ENCODE measurements around the gene GNE.
"Not testable (repeated sequence)": the region's sequence is repeated elsewhere in the genome, so short reads cannot be mapped to it uniquely, and the experiment has no call there.

Gene GNE

DNA sequence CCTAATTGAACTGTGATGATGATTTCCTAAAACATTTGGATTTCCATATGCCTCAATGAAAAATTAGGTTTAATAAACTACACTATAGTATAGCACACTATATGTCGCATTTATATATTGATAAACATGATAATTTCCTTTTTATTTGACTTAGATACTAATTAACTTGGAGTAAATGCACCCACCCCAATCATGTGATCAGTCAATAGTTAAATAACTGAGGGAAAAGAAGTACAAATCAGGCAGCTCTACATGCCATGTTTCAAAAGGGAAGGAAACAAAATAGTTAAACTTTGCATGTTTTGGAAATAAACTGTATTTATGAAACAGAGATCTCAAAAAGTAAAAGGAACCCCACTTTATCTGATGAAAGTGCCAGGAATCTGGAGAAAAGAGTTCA lies 18.0 kb upstream of the GNE start:
- Histone ChIP-seq H3K4me3 (ENCODE audit: low read depth in 1 of 5, low read length in 5 of 5) (peak overlapping the region in 1 of 5 donors; percentile 38), H3K4me1 (ENCODE audit: control insufficient read depth in 5 of 5, insufficient read depth in 5 of 5, low read length in 5 of 5) (peaks cover 0 to 10% (median 7%) of the 10 kb centered on the region in 5 donors), H3K27me3 (ENCODE audit: control insufficient read depth in 5 of 5, insufficient read depth in 4 of 5, low read length in 5 of 5) (no peaks in the 10 kb centered on the region), H3K36me3 (ENCODE audit: control insufficient read depth in 5 of 5, insufficient read depth in 5 of 5, low read length in 5 of 5) (no peaks in the 10 kb centered on the region), H3K9ac (ENCODE audit: low read length in 5 of 5) (peak overlapping the region in 1 of 5 donors; percentile 38), H3K27ac (ENCODE audit: low read depth, low read length) (no peak overlapping the region), H3K9me3 (ENCODE audit: control insufficient read depth in 5 of 5, low read length in 5 of 5) (no peaks in the 10 kb centered on the region)

DNA sequence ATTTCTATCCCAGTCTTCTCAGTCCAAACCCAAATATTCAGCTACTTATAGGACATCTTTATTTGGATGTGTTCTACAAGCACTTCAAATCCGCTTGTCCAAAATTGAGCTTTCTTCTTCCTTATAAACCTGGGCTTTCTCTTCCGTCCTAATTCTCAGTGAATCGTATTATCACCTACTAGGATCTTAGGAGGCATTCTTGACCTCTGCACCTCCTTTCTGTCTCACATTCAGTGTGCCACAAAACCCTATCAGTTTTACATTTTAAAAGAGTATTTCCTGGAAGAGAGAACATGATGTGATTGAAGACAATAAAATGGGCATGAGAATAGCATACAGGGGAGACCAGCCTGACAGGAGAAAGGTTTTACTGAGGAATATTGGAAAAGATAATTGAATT lies 16.8 kb upstream of the GNE start:
- no peaks in the 10 kb centered on the region for H3K9me3 ChIP-seq (ENCODE audit: control insufficient read depth in 5 of 5, low read length in 5 of 5)
- H3K4me1 ChIP-seq (ENCODE audit: control insufficient read depth in 5 of 5, insufficient read depth in 5 of 5, low read length in 5 of 5) = peaks cover 0 to 10% (median 7%) of the 10 kb centered on the region in 5 donors
- no peak overlapping the region for H3K27ac ChIP-seq (ENCODE audit: low read depth, low read length)
- H3K27me3 ChIP-seq (ENCODE audit: control insufficient read depth in 5 of 5, insufficient read depth in 4 of 5, low read length in 5 of 5) = no peaks in the 10 kb centered on the region
- H3K9ac ChIP-seq (ENCODE audit: low read length in 5 of 5) = no peak overlapping the region
- no peak overlapping the region for H3K4me3 ChIP-seq (ENCODE audit: low read depth in 1 of 5, low read length in 5 of 5)
- H3K36me3 ChIP-seq (ENCODE audit: control insufficient read depth in 5 of 5, insufficient read depth in 5 of 5, low read length in 5 of 5) = no peaks in the 10 kb centered on the region

DNA sequence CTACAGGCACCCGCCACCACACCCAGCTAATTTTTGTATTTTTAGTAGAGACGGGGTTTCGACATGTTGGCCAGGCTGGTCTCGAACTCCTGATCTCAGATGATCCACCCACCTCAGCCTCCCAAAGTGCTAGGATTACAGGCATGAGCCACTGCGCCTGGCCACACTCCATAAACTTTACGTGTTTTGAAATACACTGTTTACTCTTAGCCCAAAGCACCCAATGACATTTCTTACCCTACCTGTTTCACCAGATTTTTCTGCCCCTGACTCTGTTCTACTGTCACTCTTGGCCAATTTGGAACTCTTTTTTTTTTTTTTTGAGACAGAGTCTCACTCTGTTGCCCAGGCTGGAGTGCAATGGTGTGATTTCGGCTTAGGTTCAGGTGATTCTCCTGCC lies 15.1 kb upstream of the GNE start:
- not testable (repeated sequence) for H3K4me1 ChIP-seq (ENCODE audit: control insufficient read depth in 5 of 5, insufficient read depth in 5 of 5, low read length in 5 of 5); H3K27ac ChIP-seq (ENCODE audit: low read depth, low read length); H3K9me3 ChIP-seq (ENCODE audit: control insufficient read depth in 5 of 5, low read length in 5 of 5); H3K27me3 ChIP-seq (ENCODE audit: control insufficient read depth in 5 of 5, insufficient read depth in 4 of 5, low read length in 5 of 5); H3K36me3 ChIP-seq (ENCODE audit: control insufficient read depth in 5 of 5, insufficient read depth in 5 of 5, low read length in 5 of 5); H3K4me3 ChIP-seq (ENCODE audit: low read depth in 1 of 5, low read length in 5 of 5); H3K9ac ChIP-seq (ENCODE audit: low read length in 5 of 5)

DNA sequence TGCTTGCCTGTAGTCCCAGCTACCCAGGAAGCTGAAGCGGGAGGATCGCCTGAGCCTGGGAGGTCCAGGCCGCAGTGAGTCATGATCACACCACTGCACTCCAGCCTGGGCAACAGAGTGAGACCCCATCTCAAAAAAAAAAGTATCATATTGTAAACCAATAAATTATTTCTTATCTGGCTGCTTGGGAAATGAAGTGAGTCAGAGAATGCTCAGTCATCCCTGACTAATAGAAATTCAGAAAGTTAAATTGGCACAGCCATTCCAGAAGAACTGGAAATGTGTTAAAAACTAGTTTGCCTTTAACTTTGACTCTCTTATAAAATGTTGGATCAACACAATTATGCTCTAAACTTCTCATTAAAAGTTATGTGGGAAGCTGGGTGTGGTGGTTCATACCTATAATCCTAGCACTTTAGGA lies 9.8 kb upstream of the GNE start:
- Histone ChIP-seq H3K36me3 (ENCODE audit: control insufficient read depth in 5 of 5, insufficient read depth in 5 of 5, low read length in 5 of 5) (no peaks in the 10 kb centered on the region), H3K4me3 (ENCODE audit: low read depth in 1 of 5, low read length in 5 of 5) (no peak overlapping the region), H3K9ac (ENCODE audit: low read length in 5 of 5) (no peak overlapping the region), H3K4me1 (ENCODE audit: control insufficient read depth in 5 of 5, insufficient read depth in 5 of 5, low read length in 5 of 5) (no peaks in the 10 kb centered on the region), H3K27me3 (ENCODE audit: control insufficient read depth in 5 of 5, insufficient read depth in 4 of 5, low read length in 5 of 5) (no peaks in the 10 kb centered on the region), H3K9me3 (ENCODE audit: control insufficient read depth in 5 of 5, low read length in 5 of 5) (no peaks in the 10 kb centered on the region), H3K27ac (ENCODE audit: low read depth, low read length) (no peak overlapping the region)

DNA sequence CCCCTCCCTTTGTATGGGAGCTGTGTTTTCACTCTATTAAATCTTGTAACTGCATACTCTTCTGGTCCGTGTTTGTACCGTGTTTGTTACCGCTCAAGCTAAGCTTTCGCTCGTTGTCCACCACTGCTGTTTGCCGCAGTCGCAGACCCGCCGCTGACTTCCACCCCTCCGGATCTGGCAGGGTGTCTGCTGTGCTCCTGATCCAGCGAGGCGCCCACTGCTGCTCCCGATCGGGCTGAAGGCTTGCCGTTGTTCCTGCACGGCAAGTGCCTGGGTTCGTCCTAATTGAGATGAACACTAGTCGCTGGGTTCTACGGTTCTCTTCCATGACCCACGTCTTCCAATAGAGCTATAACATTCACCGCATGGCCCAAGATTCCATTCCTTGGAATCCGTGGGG lies 6.6 kb upstream of the GNE start:
- Histone ChIP-seq H3K9ac (ENCODE audit: low read length in 5 of 5) (no peak overlapping the region), H3K4me1 (ENCODE audit: control insufficient read depth in 5 of 5, insufficient read depth in 5 of 5, low read length in 5 of 5) (no peaks in the 10 kb centered on the region), H3K27me3 (ENCODE audit: control insufficient read depth in 5 of 5, insufficient read depth in 4 of 5, low read length in 5 of 5) (no peaks in the 10 kb centered on the region), H3K36me3 (ENCODE audit: control insufficient read depth in 5 of 5, insufficient read depth in 5 of 5, low read length in 5 of 5) (no peaks in the 10 kb centered on the region), H3K27ac (ENCODE audit: low read depth, low read length) (no peak overlapping the region), H3K9me3 (ENCODE audit: control insufficient read depth in 5 of 5, low read length in 5 of 5) (no peaks in the 10 kb centered on the region), H3K4me3 (ENCODE audit: low read depth in 1 of 5, low read length in 5 of 5) (no peak overlapping the region)

DNA sequence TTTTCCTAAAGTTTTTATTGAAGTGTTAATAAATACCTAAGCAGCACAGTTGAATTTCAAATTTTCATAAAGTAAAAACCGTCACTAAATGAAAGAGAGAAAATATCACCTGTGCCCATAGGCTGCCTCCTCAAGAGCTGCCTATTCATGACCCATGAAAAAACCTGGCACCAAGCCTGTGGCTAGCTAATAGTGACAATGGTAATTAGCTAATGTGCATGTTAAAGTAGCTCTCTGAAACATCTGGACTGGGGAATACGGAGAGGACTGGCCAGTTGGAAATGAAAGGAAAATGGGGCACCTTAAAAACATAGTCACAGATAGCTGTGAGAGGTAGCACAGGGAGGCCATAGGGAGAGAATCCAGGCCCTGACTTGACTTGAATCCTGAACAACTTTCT lies 5.4 kb upstream of the GNE start:
- H3K9ac ChIP-seq (ENCODE audit: low read length in 5 of 5) = no peak overlapping the region
- H3K4me3 ChIP-seq (ENCODE audit: low read depth in 1 of 5, low read length in 5 of 5) = no peak overlapping the region
- H3K27me3 ChIP-seq (ENCODE audit: control insufficient read depth in 5 of 5, insufficient read depth in 4 of 5, low read length in 5 of 5) = no peaks in the 10 kb centered on the region
- H3K36me3 ChIP-seq (ENCODE audit: control insufficient read depth in 5 of 5, insufficient read depth in 5 of 5, low read length in 5 of 5) = no peaks in the 10 kb centered on the region
- no peak overlapping the region for H3K27ac ChIP-seq (ENCODE audit: low read depth, low read length)
- H3K9me3 ChIP-seq (ENCODE audit: control insufficient read depth in 5 of 5, low read length in 5 of 5) = no peaks in the 10 kb centered on the region
- peaks cover 4 to 6% (median 5%) of the 10 kb centered on the region in 5 donors for H3K4me1 ChIP-seq (ENCODE audit: control insufficient read depth in 5 of 5, insufficient read depth in 5 of 5, low read length in 5 of 5)

DNA sequence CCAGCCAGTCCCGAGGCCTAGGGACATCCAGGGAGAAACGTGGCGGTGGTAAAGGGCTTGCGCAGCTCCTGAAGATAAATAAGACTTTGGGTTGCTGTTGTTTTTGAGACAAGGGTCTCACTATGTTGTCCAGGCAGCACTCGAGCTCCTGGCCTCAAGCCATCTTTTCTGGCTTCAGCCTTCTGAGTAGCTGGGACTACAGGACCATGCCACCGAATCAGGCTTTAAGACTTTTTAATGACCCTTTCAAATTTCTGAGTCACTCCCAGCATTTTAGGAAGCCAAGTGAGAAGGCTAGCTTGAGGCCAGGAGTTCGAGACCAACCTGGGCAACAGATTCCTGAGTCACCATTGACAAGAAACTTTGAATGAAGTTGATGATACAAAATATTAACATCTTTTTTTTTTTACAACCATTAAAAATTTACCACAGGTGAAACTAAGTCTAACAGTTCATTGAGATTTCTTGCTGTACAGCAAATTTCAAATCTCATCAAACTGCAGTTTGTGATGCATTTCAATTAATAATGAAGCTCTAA lies 817 bp upstream of the GNE start:
- H3K27ac ChIP-seq (ENCODE audit: low read depth, low read length) = peak overlapping the region; percentile 92
- H3K9me3 ChIP-seq (ENCODE audit: control insufficient read depth in 5 of 5, low read length in 5 of 5) = no peaks in the 10 kb centered on the region
- no peaks in the 10 kb centered on the region for H3K27me3 ChIP-seq (ENCODE audit: control insufficient read depth in 5 of 5, insufficient read depth in 4 of 5, low read length in 5 of 5)
- H3K36me3 ChIP-seq (ENCODE audit: control insufficient read depth in 5 of 5, insufficient read depth in 5 of 5, low read length in 5 of 5) = no peaks in the 10 kb centered on the region
- peaks cover 4 to 16% (median 13%) of the 10 kb centered on the region in 5 donors for H3K4me1 ChIP-seq (ENCODE audit: control insufficient read depth in 5 of 5, insufficient read depth in 5 of 5, low read length in 5 of 5)
- peak overlapping the region; percentile 72 to 86 (median 76) for H3K9ac ChIP-seq (ENCODE audit: low read length in 5 of 5)
- peak overlapping the region; percentile 83 to 96 (median 90) for H3K4me3 ChIP-seq (ENCODE audit: low read depth in 1 of 5, low read length in 5 of 5)

DNA sequence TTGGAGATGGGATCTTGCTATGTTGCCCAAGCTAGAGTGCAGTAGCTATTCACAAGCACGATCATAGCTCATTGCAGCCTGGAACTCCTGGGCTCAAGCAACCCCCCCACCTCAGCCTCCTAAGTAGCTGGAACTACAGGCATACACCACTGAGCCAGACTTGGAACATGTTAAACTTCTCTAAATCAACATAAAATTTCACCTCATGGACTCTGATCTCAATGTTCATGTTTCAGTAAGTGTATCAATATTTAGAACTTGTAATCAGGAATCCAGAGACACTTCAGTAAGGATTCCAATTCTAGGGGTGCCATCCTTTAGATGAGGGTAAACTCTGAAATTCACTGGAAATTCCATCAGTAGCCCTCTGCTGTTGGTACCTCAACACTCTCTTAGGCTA lies 6.8 kb downstream of the GNE start:
- H3K27me3 ChIP-seq (ENCODE audit: control insufficient read depth in 5 of 5, insufficient read depth in 4 of 5, low read length in 5 of 5) = no peaks in the 10 kb centered on the region

DNA sequence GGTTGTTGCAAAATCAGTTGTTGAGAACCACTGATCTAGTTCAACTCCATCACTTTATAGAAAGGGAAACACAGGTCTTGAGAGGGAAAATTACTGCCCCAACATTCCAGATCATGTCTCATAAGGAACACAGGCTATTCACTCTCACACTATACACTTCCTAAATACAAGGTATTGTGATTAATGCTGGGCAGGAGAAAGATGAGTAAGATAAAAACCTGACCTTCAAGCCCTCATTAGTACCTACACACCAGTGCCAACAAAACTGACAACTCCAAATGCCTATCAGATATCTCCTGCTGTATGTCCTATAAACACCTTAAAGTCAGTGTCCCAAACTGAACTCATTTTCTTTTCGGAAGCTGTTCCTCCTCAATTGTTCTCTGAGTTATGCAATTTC lies 8.2 kb downstream of the GNE start:
- no peak overlapping the region for H3K4me3 ChIP-seq (ENCODE audit: low read depth in 1 of 5, low read length in 5 of 5)
- peaks cover 0 to 6% (median 0%) of the 10 kb centered on the region in 5 donors for H3K4me1 ChIP-seq (ENCODE audit: control insufficient read depth in 5 of 5, insufficient read depth in 5 of 5, low read length in 5 of 5)
- H3K36me3 ChIP-seq (ENCODE audit: control insufficient read depth in 5 of 5, insufficient read depth in 5 of 5, low read length in 5 of 5) = peaks cover 4 to 18% (median 10%) of the 10 kb centered on the region in 5 donors
- H3K9ac ChIP-seq (ENCODE audit: low read length in 5 of 5) = no peak overlapping the region
- H3K27me3 ChIP-seq (ENCODE audit: control insufficient read depth in 5 of 5, insufficient read depth in 4 of 5, low read length in 5 of 5) = no peaks in the 10 kb centered on the region
- no peaks in the 10 kb centered on the region for H3K9me3 ChIP-seq (ENCODE audit: control insufficient read depth in 5 of 5, low read length in 5 of 5)
- H3K27ac ChIP-seq (ENCODE audit: low read depth, low read length) = no peak overlapping the region

More for the DNA sequence above, 6.8 kb downstream of the GNE start:
- peaks cover 0 to 10% (median 4%) of the 10 kb centered on the region in 5 donors for H3K36me3 ChIP-seq (ENCODE audit: control insufficient read depth in 5 of 5, insufficient read depth in 5 of 5, low read length in 5 of 5)
- H3K4me3 ChIP-seq (ENCODE audit: low read depth in 1 of 5, low read length in 5 of 5) = no peak overlapping the region
- no peaks in the 10 kb centered on the region for H3K9me3 ChIP-seq (ENCODE audit: control insufficient read depth in 5 of 5, low read length in 5 of 5)
- no peak overlapping the region for H3K9ac ChIP-seq (ENCODE audit: low read length in 5 of 5)
- peaks cover 0 to 6% (median 0%) of the 10 kb centered on the region in 5 donors for H3K4me1 ChIP-seq (ENCODE audit: control insufficient read depth in 5 of 5, insufficient read depth in 5 of 5, low read length in 5 of 5)
- no peak overlapping the region for H3K27ac ChIP-seq (ENCODE audit: low read depth, low read length)

DNA sequence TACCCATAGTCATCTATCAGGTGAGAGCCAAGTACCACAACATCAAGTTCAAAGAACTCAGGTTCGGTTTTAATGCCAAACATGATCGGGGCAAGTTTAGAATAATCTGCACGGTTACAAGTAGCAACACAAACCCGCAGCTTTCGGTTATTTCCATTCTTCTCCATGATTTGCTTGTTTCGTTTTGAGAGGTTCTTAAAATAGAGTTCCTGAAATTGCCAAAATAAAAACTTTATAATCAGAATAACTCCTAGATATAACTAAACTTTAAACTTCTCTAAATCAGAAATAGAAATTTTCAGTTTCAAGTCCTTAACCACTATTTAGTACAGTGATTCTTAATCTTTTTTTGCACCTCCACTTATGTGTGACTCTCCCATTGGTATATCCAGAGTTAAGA lies 9.1 kb downstream of the GNE start:
- Histone ChIP-seq H3K27me3 (ENCODE audit: control insufficient read depth in 5 of 5, insufficient read depth in 4 of 5, low read length in 5 of 5) (no peaks in the 10 kb centered on the region), H3K9me3 (ENCODE audit: control insufficient read depth in 5 of 5, low read length in 5 of 5) (no peaks in the 10 kb centered on the region), H3K9ac (ENCODE audit: low read length in 5 of 5) (no peak overlapping the region), H3K36me3 (ENCODE audit: control insufficient read depth in 5 of 5, insufficient read depth in 5 of 5, low read length in 5 of 5) (peaks cover 4 to 18% (median 10%) of the 10 kb centered on the region in 5 donors), H3K27ac (ENCODE audit: low read depth, low read length) (no peak overlapping the region), H3K4me1 (ENCODE audit: control insufficient read depth in 5 of 5, insufficient read depth in 5 of 5, low read length in 5 of 5) (peaks cover 0 to 6% (median 0%) of the 10 kb centered on the region in 5 donors), H3K4me3 (ENCODE audit: low read depth in 1 of 5, low read length in 5 of 5) (no peak overlapping the region)

All from subcutaneous abdominal adipose tissue (tissue), 5 donors.